Measurements from ENCODE around the gene AMPD3.

The AMPD3 gene

GRCh38 chr11:10498426-10499250 lies 43.6 kb downstream of the AMPD3 start:
- DNase-seq (ENCODE audit: low read depth, low spot score), result no peak
- POLR2A ChIA-PET, result no interaction called here
- no peak for TF ChIP-seq CTCF (IDR thresholded peaks at IDR 0.05; ENCODE audit: insufficient read depth, low read length, missing control alignments)
- no peak overlapping the region for H3K4me3 ChIP-seq (ENCODE audit: low read depth, low read length)
- CTCF ChIA-PET, result interaction anchor here (1.0 to 1.3 kb wide), 3 partner anchors 9 to 90 kb away, joined by 3 to 4 read pairs (median 4); no protein-coding TSS in a partner anchor

DNA sequence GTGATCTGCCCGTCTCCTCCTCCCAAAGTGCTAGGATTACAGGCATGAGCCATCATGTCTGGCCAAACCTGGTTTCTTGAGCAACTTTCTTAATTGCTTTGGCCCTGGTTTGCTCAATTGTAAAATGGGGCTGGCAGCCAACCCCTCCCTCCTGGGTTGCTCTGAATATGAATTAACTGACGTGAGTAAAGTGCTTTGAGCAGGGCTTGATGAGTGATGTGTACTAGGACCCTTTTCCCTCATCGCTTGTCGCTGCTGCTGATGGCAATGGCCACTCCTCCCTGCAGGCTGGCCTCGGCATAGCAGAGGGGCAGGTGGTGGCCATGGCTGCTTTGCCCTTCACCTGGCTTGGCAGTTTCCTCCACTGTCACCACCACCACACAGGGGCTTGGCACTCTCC lies 44.4 kb downstream of the AMPD3 start:
- H3K4me3 ChIP-seq (ENCODE audit: low read depth, low read length), result no peak overlapping the region
- DNase-seq (ENCODE audit: low read depth, low spot score), result no peak
- ChIA-PET POLR2A (no interaction called here), CTCF (no interaction called here)
- TF ChIP-seq CTCF (IDR thresholded peaks at IDR 0.05; ENCODE audit: insufficient read depth, low read length, missing control alignments), result no peak

DNA sequence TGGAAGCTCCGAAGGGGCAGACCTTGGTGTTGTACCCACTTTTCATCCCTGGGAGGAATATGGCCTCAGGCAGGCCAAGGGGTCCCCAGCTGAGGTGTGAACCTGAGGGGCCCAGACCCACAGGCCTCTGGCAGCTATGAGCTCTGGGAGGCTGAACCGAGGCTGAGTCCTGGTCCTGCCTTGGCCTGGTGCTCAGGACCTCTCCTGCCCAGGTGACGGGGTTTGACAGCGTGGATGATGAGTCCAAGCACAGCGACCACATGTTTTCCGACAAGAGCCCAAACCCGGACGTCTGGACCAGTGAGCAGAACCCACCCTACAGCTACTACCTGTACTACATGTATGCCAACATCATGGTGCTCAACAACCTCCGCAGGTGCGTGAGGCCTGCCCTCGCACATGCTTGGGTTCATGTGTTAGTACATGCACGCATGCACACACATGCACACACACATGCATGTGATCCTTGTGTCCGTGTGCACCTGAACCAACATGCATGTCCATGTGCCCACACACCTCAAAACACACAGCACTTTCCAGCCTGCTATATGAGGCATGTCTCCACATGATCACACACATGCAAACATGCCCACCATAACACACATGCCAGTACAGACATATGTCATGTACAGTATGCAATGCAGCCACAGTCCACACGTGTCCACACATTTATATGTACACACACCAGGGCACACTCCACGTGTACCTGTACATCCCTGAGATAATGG lies 45.0 kb downstream of the AMPD3 start:
- CTCF ChIA-PET, result no interaction called here
- H3K4me3 ChIP-seq (ENCODE audit: low read depth, low read length), result no peak overlapping the region
- no peak for DNase-seq (ENCODE audit: low read depth, low spot score)
- no peak for TF ChIP-seq CTCF (IDR thresholded peaks at IDR 0.05; ENCODE audit: insufficient read depth, low read length, missing control alignments)
- POLR2A ChIA-PET, result no interaction called here

DNA sequence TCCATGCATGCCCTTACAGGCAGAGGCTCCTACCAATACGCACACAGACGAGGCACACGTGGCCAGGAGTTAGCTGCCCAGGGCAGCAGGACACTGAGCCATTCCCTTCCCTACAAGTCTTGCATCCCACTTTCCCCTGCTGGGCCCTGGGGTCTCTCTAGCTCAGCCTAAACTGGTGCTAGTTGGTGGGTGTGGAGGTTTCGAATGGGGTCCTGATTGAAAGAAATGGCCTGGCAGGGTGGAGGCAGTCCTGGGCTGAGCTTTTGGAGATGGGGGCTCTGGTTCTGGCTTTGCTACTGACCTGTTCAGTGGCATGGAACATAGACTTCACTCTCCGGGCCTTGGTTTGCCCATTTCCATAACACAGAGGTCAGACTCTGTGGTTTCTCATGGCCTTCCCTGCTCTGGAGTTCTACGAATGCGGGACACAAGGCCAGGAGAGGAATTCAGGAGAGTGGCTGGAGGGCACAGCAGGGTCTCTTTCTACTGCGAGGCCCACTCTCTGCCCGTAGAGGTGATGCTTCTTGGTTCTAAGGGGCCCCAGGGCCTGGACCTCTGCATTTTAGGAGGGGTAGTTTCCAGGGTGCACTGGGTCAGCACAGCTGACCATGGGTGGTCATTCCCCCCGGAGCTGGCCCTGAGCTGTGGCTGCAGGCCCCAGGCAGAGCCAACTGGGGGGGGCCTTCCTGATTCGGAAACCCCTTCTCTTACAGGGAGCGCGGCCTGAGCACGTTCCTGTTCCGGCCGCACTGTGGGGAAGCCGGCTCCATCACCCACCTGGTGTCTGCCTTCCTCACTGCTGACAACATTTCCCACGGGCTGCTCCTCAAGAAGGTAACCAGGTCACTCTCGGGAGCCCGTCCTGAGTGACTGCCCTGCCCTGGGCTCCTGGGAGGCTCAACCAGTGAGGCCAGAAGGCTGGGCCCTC lies 46.0 kb downstream of the AMPD3 start:
- no peak overlapping the region for H3K4me3 ChIP-seq (ENCODE audit: low read depth, low read length)
- no peak for TF ChIP-seq CTCF (IDR thresholded peaks at IDR 0.05; ENCODE audit: insufficient read depth, low read length, missing control alignments)
- DNase-seq (ENCODE audit: low read depth, low spot score), result no peak
- ChIA-PET CTCF (no interaction called here), POLR2A (no interaction called here)

DNA sequence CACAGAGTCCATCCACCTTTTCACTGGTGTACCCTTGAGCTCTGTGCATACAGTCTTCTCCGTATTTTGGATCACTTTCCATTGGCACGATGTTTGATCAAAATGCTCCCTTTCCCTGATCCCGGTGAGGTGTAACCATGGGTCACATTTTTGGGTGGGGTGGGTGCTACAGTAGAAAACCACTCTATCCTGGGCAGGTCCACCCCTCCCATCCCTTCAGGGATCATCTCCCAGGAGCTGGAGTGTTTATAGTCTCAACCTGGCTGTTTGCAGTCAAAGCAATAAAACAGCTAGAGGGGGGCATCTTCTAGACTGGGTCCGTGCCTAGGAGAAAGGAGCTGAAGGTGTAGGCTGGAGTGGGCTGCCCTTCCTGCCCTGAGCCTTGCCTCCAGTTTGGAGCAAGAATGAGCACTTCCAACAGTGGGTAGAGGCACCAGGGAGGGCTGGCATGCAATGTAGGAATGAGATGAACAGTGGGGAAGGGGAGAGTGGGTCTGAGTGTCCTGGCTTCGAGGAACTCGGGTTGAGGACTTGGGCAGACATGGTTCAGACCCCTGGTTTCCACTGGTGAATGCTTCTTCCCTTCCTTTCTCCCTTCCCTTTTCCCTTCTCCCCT lies 47.1 kb downstream of the AMPD3 start:
- POLR2A ChIA-PET, result interaction anchor here (0.6 kb wide), 1 partner anchor 25 kb away, joined by 6 read pairs; no protein-coding TSS in a partner anchor
- CTCF ChIA-PET, result no interaction called here
- no peak overlapping the region for H3K4me3 ChIP-seq (ENCODE audit: low read depth, low read length)
- no peak for DNase-seq (ENCODE audit: low read depth, low spot score)
- no peak for TF ChIP-seq CTCF (IDR thresholded peaks at IDR 0.05; ENCODE audit: insufficient read depth, low read length, missing control alignments)

Measured in AG04449 (cell line).